ENCODE data around the gene CEP95.

GRCh38 chr17:64538508-64539130 lies 31.8 kb downstream of the CEP95 start:
- TF ChIP-seq POLR2AphosphoS5 (IDR thresholded peaks at IDR 0.05) (no peak), CTCF (IDR thresholded peaks at IDR 0.05) (no peak), POLR2A (IDR thresholded peaks at IDR 0.05) (no peak), EP300 (IDR thresholded peaks at IDR 0.05) (no peak)

All from stomach (tissue), 4 donors.